ENCODE data around the gene DVL2. TPM values are rescaled to one million over a fixed set of nuclear protein-coding genes. Genes with fewer than 3 reads are reported as not detected.
"Not testable (repeated sequence)": the region's sequence is repeated elsewhere in the genome, so short reads cannot be mapped to it uniquely, and the experiment has no call there.

The DVL2 gene
- polyA plus RNA-seq, 10 donors: 24.5 to 40.5 (median 34.9) TPM

GRCh38 chr17:7258731-7259554 lies 24.6 kb upstream of the DVL2 start:
- DNase-seq: no peak

- DNase-seq: no peak
These were observed 22.6 kb upstream of the DVL2 start for GRCh38 chr17:7256766-7257456.

DNA sequence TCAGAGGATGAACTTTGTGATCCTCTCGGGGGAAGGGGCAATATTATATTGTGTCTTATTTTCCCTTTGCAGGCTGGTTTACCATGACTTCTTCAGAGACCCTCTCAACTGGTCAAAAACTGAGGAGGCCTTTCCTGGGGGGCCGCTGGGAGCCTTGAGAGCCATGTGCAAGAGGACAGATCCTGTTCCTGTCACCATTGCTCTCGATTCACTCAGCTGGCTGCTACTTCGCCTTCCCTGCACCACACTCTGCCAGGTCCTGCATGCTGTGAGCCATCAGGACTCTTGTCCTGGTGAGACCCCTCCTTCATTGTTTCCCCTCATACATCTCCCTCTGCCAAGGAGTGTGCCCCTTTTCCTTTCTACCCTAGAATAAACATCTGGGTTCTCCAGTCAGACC lies 20.2 kb upstream of the DVL2 start:
- no peak for DNase-seq

DNA sequence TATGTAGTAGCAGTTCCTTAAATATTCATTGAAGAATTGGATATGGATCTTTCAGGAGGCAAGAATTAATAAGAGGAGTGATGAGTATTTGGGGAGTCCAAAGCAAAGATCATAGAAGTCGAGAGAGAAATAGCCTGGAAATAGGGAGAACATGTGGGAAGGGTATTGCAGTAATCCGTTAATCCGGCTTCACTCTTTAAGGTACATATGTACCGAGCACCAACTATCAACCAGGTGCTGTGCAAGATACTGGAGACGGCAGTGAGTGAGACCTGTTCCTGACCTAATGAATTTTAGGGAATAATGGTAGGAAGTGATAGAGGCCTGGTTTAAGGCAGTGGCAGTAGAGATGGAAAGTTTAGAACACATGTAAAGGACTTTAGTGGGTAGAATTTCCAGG lies 18.8 kb upstream of the DVL2 start:
- DNase-seq: no peak

DNA sequence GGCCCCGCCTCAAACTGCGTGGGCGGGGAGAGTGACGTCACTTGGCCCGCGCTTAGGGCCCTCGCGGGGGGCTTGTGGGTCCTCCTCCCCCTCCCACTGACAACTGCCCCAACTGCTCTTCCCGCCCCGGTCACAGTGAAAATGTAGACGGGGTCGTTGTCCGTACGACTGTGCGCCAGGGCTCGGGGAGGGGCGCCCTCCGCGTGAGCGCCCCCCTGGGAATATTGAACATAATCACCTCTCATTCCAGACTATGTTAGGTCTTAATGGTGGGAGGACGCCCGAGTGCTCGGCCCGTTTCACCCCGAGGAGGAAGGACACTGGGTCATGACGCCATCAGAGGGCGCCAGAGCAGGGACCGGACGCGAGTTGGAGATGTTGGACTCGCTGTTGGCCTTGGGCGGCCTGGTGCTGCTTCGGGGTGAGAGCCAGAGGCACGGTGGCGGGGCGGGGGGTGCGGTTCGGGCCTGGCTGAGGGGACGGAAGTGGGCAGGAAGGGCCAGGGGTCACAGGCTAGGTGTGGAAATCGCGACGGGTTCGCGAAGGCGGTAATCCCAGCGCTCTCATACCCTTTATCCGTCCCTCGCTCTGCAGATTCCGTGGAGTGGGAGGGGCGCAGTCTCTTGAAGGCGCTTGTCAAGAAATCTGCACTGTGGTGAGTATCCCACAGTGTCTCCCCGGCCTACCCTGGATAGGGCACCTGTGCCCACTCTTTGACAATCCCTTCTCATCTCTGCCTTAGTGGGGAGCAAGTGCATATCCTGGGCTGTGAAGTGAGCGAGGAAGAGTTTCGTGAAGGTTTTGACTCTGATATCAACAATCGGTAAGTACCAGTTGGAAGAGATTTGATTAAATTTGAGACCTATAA lies 18.1 kb upstream of the DVL2 start, which contains the start of gene ELP5:
Gene ELP5, plus strand, starts transcription at position 40 of the 868 bp plus-strand sequence. Its CDS starts 336 bp downstream, at position 376.
- DNase-seq: peak; percentile 94 to 98 (median 95)

GRCh38 chr17:7251661-7252175 lies 17.4 kb upstream of the DVL2 start, which contains the start of gene CTDNEP1:
Gene CTDNEP1, minus strand, starts transcription at chr17:7251734. Its CDS starts 438 bp downstream, at chr17:7251296.
- DNase-seq: peak; percentile 100

- peak in 2 of 3 donors; percentile 46 to 58 for DNase-seq
These were observed 16.6 kb upstream of the DVL2 start for GRCh38 chr17:7250695-7251627.

DNA sequence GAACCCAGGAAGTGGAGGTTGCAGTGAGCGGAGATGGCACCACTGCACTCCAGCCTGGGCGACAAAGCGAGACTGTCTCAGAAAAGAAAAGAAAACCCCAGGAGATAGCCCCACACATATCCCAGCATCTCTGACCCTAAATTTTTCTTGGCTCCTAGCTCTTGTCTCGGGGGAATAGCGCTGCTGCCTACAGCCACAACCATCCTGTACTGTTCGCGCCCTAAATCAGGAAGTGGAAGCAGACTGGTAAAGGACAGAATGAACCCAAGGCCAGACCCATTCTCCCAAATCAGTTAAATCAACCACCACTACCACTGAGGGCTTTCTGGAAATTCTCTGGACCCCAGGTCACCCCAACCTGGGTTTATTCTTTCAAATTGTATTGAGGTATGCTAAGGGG lies 15.5 kb upstream of the DVL2 start:
- no peak for DNase-seq

DNA sequence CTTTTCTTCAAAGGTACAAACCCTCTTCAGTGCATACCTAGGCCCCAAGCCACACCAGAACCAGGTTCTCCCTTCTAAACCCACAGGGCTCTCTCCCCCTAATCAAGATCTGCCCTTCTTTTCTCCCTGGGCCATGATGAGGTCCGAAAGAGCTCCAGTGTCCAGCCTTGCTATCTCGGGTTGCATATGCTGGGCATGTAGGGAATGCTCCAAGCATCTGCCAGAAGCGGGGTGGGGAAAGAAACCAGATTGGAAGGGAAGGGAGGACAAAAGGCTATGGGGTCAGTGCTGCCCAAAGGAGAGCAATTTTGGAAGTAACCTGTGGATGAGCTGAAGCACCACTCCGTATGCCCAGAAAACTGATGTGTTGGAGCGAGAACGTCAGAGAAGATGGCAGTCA lies 14.9 kb upstream of the DVL2 start:
- DNase-seq: no peak

DNA sequence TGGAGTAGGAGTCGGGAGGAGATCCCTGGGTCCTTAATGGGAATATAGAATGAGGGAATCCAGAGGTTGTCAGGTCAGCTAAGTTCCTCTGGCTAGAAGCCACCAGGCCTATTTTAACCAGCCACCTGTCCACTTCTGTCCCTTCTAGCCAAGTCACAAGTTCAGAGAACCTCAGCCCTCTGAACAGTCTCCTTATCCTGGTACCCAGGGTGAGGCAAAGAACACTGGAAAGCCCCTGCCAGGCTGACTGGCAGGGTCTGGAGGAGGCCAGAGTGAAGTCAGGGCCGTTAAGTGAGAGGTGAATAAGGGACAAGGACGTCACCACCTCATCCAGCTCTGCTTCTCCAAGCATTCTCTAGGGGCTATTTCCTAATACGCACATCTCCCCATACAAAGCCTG lies 14.5 kb upstream of the DVL2 start:
- DNase-seq: peak in 1 of 3 donors; percentile 63

DNA sequence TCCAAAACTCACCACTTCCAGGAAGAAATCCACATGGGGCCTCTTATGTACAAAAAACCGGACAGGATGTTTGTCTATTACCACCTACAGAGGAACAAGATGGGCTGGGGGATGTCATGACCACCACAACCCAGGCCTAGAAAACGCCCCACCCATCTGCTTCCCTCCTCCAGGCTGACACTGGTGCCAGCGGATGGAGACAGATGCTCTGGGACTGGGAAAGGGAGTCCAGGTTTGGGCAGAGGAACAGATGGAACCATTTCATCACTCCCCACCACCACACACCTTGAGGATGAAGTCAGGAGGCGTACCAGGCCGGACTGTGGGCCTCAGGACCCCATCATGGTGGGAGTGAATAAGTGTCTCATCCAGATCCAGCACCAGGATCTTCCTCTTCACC lies 12.5 kb upstream of the DVL2 start:
- no peak for DNase-seq

GRCh38 chr17:7243838-7244237 lies 9.5 kb upstream of the DVL2 start:
- not testable (repeated sequence) for DNase-seq

GRCh38 chr17:7243453-7243729 lies 9.1 kb upstream of the DVL2 start:
- no peak for DNase-seq

DNA sequence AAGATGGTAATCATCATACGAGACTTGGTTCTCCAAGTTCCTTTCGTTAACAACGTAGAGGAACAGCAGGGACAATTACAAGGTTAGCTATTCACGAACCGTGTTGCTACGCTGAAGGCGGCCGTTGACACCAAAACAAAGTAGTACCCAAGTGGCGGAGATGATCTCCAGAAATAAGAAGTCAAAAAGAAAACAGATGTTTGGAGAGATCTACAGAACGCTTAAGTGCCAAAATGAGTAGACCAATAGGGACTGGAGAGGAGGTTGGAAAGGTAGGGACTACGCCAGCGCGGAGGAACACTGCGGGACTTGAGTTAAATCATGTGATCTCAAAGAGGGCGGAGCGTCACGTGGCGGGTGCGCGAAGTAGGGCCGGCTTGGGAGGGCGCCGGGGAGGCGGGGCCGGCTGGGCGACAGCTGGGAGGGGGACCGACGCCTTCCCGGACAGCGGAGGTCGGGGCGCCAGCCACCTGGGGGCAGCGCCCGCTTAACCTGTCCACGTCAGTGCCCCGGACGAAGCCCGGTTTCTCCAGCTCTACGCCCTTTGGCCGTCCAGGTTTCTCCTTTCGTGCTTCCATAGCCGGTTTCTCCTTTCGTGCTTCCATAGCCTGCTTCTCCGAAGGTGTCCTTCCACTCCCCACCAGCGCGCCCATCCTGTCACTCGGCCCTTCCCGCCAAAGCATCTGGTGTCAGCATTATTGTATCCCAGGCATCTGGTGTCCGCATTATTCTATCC lies 8.6 kb upstream of the DVL2 start:
- peak; percentile 97 to 98 (median 98) for DNase-seq

- peak; percentile 96 to 99 (median 98) for DNase-seq
These were observed 7.7 kb upstream of the DVL2 start, which contains the start of gene GABARAP for GRCh38 chr17:7241783-7242716. Gene GABARAP, minus strand, starts transcription at chr17:7242449. Its CDS starts 119 bp downstream, at chr17:7242330.

DNA sequence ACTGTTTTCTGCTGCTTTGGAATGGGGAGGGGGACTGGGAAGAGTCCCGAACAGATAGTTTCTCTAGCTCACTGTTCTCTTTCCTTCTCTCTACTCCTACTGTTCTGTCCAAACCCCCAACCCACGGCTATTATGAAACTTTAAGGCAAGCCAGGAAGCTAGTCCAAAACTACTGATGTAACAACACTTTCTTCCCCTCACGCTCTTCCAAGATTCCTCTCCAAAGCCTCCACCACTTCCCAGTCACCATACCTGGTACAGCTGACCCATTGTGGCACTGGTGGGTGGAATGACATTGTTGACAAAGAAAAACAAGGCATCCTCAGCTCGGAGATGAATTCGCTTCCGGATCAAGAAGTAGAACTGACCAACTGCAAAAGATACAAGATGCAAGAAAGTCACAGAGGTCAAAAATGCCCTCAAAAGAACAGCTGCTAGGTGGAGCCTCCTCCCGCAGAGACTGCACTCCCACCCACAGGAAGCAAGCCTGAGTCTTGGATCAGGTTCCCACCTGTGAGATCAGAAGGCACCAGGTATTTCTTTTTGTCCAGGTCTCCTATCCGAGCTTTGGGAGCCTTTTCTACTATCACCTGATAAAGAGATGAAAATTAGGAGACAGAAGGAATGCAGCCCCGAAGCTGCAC lies 6.9 kb upstream of the DVL2 start:
- DNase-seq: no peak

DNA sequence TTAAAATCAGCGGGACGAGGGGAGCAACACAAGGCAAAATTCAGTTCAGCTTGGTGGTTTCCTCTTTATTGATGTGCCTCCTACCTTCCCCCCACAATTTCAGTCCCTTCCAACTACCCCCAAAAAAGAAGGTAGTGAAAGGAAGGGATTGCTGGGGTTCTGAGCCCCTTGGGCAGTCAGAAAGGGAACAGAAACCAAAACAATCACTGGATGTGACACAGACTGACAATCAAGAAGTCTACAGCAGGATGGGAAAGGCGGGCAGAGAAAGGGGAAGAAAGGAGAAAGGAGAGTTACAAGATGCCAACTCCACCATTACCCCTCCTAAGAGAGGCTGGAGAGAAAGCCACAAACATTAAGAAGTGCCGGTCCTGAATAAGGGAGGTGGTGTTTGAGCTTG lies 6.1 kb upstream of the DVL2 start:
- DNase-seq: no peak

Data from muscle of back (tissue), 11 donors.